NT2/D1 (cell line): ENCODE data around the gene SLCO4A1.

Experiments used
- SUZ12 ChIP-seq: IDR thresholded peaks from 2 replicates; pipeline ENCODE4 v1.6.1; 2011; ENCODE audit not compliant: insufficient read length, insufficient read depth; ENCODE audit errors: extremely low read depth
- YY1 ChIP-seq: IDR thresholded peaks from 2 replicates; pipeline ENCODE4 v1.6.1; 2011; ENCODE audit not compliant: insufficient read length, insufficient read depth
- ZNF274 ChIP-seq: IDR thresholded peaks from 2 replicates; pipeline ENCODE4 v1.6.1; 2011; ENCODE audit warnings: mild to moderate bottlenecking, low read depth, low read length

DNA sequence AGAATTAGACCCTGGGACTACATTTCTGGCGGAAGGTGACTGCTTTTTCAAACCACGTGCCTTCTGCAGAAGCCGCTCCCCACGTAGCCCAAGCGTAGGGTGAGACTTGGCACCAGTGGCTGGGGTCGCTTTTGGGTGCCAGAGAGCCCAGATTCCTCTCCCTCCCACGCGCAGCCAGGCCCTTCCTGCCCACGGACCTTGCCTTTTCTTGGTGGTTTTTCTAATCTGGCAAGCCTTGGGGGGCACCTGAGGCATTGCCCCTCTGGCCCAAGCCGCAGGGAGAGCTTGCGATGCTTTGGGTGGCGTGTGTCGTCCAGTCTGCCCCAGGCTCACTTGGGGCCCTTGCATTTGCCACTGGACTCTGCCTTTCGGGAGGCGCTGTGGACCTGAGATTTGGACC, 3.3 kb downstream of the SLCO4A1 start:
- TF ChIP-seq YY1 (no peak), SUZ12 (no peak), ZNF274 (no peak)
